ENCODE data around the gene KMT2D.

GRCh38 chr12:49019443-49020324 is 40.9 kb downstream of the KMT2D start:
- TF ChIP-seq CTCF (IDR thresholded peaks at IDR 0.05) (peak; percentile 46), EZH2phosphoT487 (IDR thresholded peaks at IDR 0.05) (no peak), EZH2 (IDR thresholded peaks at IDR 0.05) (no peak)
